HG02610 (cell line): ENCODE results near the gene HNRNPAB.
A peak's percentile ranks its signal among the peaks of the same experiment; 100 is the strongest.

Source experiments
- ATAC-seq: cut with Tn5 transposase; IDR thresholded peaks from one replicate; pipeline ENCODE4 v1.9.1; 2021; ENCODE audit warnings: mild to moderate bottlenecking, moderate library complexity; ENCODE audit not compliant: unreplicated experiment

HNRNPAB gene

GRCh38 chr5:178204182-178204934 is at the start of gene HNRNPAB:
HNRNPAB (plus strand) TSS chr5:178204533; CDS start chr5:178204838, 305 bp downstream.
- peak; percentile 76 for ATAC-seq

GRCh38 chr5:178155065-178155464 is 49.3 kb upstream of the HNRNPAB start:
- ATAC-seq: no peak

- no peak for ATAC-seq
These were observed 44.2 kb upstream of the HNRNPAB start for GRCh38 chr5:178160176-178160575.

DNA sequence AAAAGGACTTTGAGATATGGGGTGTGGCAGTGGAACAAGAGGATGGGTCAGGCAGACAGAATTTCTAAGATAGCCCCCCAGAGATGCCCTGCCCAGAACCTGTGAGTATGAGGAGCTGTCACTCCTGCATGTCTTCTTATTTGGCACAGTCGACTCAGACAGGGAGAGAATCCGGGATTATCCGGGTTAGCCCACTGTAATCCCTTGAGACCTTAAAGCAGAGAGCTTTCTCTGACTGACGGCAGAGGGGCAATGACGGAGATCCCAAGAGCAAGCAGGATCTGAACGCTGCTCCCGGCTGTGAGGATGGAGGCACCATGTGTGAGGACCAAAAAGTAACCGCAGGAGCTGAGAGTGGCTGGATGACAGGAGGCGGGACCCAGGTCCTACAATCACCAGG is 41.9 kb upstream of the HNRNPAB start:
- ATAC-seq: no peak

GRCh38 chr5:178163772-178164735 is 40.3 kb upstream of the HNRNPAB start:
- ATAC-seq: peak; percentile 61

DNA sequence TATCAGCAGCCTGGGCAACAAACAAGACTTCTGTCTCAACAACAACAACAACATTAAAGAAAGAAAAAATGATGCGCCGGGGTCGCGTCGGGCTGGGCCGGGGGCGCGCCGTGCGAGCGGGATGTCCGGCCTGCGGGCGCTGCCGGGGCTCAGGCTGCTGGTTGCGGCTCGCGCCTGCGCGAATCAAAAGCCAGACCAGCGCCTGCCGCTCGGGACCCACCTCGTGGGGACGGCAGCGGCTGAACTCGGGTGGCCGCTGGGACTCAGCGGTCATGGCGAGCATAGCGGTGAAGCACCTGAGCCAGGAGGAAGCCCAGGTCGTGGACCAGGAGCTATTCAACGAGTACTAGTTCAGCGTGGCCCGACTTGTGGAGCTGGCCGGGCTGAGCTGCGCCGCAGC is 38.8 kb upstream of the HNRNPAB start:
- ATAC-seq: no peak

GRCh38 chr5:178170455-178170854 is 33.9 kb upstream of the HNRNPAB start:
- ATAC-seq: no peak

GRCh38 chr5:178174456-178174855 is 29.9 kb upstream of the HNRNPAB start:
- ATAC-seq: no peak

DNA sequence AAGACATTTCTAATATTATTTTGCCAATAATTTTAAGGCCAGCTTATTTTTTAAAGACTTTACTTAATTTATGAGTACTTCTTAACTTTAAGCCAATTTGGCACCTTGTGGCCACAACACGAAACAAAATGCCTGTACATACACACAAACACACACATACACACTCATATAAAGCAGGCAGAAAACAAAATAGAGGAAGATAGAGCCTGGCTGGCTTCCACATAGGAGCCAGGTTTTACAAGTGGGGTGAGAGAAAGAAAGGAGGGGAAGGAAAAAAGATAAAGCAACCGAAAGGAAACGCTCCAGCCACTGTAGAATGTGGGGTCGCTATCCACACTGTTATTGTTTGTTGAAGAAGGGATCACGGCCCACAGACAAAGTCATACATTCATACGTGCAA is 27.5 kb upstream of the HNRNPAB start:
- ATAC-seq: no peak

DNA sequence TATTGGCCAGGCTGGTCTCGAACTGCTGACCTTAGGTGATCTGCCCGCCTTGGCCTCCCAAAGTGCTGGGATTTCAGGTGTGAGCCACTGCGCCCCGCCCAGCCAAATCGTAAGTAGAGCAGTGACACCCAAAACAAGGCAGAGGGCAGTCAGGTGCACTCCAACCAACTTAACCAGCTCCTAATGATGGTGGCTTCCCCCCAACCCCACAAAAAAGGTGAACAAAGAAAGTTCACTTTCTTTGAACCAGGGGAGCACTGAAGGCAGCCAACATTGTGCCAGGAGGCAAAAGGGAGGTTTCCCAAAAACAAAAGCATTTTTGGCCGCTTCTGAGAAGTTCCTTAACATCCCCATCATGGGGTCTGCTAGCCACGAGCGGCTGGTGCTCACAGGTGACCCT is 26.8 kb upstream of the HNRNPAB start:
- no peak for ATAC-seq

- no peak for ATAC-seq
These were observed 24.0 kb upstream of the HNRNPAB start for GRCh38 chr5:178180141-178180863.

GRCh38 chr5:178182158-178182876 is 22.0 kb upstream of the HNRNPAB start:
- no peak for ATAC-seq

- ATAC-seq: no peak
These were observed 17.9 kb upstream of the HNRNPAB start for GRCh38 chr5:178186427-178186826.

GRCh38 chr5:178187014-178187413 is 17.3 kb upstream of the HNRNPAB start, which contains the start of gene GMCL2:
GMCL2 (minus strand) TSS chr5:178187371; CDS start chr5:178187299, 72 bp downstream.
- ATAC-seq: no peak

DNA sequence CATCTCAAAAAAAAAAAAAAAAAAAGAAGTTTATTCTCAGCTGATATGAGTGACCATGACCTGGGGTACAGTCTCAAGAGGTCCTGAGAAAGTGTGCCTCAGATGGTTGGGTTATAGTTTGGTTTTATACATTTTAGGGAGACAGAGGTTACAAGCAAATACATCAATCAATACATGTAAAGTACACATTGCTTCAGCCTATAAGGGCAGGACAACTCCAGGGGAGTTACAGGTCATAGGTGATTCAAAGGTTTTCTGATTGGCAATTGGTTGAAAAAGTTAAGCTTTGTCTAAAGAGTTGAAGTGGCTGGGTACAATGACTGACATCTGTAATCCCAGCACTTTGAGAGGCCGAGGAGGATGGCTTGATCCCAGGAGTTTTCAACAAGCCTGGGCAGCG is 14.9 kb upstream of the HNRNPAB start:
- no peak for ATAC-seq

GRCh38 chr5:178191661-178192060 is 12.7 kb upstream of the HNRNPAB start:
- ATAC-seq: no peak

GRCh38 chr5:178192244-178192643 is 12.1 kb upstream of the HNRNPAB start:
- ATAC-seq: no peak

DNA sequence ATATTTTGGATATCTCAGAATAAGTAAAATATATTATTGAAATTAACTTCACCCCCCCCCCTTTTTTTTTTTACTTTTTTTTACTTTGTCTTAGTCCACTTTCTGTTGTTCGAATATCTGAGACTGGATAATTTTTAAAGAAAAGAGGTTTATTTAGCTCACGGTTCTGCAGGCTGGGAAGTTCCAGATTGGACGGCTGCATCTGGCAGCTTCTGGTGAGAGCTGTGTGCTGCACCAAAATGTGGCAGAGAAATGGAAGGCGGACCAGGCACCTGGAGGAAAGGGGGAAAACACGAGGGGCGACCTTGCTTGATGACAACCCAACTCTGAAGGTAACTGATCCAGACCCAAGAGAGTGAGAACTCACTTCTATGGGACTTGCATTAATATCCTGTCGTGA is 11.5 kb upstream of the HNRNPAB start:
- no peak for ATAC-seq

DNA sequence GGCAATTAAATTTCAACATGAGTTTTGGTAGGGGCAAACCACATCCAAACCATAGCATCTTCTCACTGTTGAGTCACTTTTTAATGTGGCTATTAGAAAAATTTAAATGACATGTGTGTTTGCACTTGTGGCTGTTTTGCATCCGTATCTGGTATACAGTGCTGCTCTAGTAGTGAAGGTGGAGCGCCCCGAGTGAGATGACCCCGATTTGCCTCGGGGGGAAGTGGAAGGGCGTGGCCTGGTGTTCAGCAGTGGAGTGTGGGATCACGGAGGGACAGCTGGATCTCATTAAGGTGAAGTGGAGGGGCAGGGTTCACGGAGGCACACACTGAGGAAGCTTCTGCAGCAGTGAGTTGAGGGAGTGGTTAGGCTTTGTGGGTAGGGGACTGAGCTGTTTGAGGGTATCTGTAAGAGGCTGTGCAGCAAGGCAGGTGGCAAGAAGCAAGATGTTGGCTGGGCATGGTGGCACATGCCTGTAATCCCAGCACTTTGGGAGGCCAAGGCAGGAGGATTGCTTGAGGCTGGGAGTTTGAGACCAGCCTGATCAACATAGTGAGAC is 11.0 kb upstream of the HNRNPAB start:
- ATAC-seq: no peak

- no peak for ATAC-seq
These were observed 10.3 kb upstream of the HNRNPAB start for GRCh38 chr5:178194026-178194425.
